HepG2 (cell line): ENCODE measurements around the gene RNF14. TPM values are rescaled to one million over a fixed set of nuclear protein-coding genes. Genes with fewer than 3 reads are reported as not detected.
"Not testable (repeated sequence)": the region's sequence is repeated elsewhere in the genome, so short reads cannot be mapped to it uniquely, and the experiment has no call there.

Source experiments
- ATAC-seq: fragments of 200-7000 bp; cut with Tn5 transposase; 3 replicates; pipeline ENCODE4 v1.9.1; 2020; ENCODE audit warnings: mild to moderate bottlenecking, moderate library complexity
- BruUV-seq: library from RNA; stranded (reverse); fragments of 400-500 nt; replicated peaks from 2 replicates; lab custom pipeline; 2021; lab: Mats Ljungman, UMichigan
- CTCF ChIA-PET: fragments of 300-600 bp; formaldehyde crosslinking; extraction: SDS; loops from one replicate; lab custom pipeline; 2021; ENCODE audit warnings: low total read pairs, inconsistent platforms, low intra/inter-chr PET ratio; lab: Yijun Ruan, JAX
- POLR2A ChIA-PET: fragments of 350-600 bp; sonication (Branson Sonifier 250); formaldehyde crosslinking; loops from one replicate; lab custom pipeline; 2020; ENCODE audit warnings: antibody characterized with exemption, inconsistent platforms; lab: Yijun Ruan, JAX
- DNase-seq: peaks from one replicate; pipeline ENCODE4 v3.0.0-alpha.2; 2015; ENCODE audit warnings: low spot score
- FAIRE-seq: peaks from 3 replicates; lab custom pipeline; 2011; peaks lifted over from hg19 to GRCh38; lab: Jason Lieb, UNC
- H2AFZ ChIP-seq: one replicate; pipeline ENCODE4 v1.6.1; 2011; ENCODE audit warnings: low read length, inconsistent platforms
- H3K27ac ChIP-seq: fragments of 300-600 bp; 3 replicates; pipeline ENCODE4 v1.8.0; 2011; ENCODE audit warnings: mixed run types, mild to moderate bottlenecking, mixed read lengths, low read length, inconsistent platforms; ENCODE audit not compliant: insufficient read depth; ENCODE audit errors: extremely low read length
- H3K27me3 ChIP-seq, 2 experiments: fragments of 200-600 bp in 1 of 2; 2 replicates in 1 of 2; 3 replicates in 1 of 2; pipeline versions ENCODE4 v1.6.0 to v1.8.0; 2011; ENCODE audit warnings: low read length in 2 of 2, mild to moderate bottlenecking in 2 of 2, moderate library complexity in 2 of 2, inconsistent platforms in 1 of 2; ENCODE audit not compliant: insufficient read depth in 2 of 2, control insufficient read depth in 1 of 2
- H3K36me3 ChIP-seq, 2 experiments: fragments of 200-600 bp in 1 of 2; replicated peaks in 1 of 2; 2 replicates in 1 of 2; 3 replicates in 1 of 2; pipeline versions ENCODE4 v1.5.1 to v1.8.0; 2011; ENCODE audit warnings: low read length in 2 of 2, inconsistent platforms in 1 of 2; ENCODE audit not compliant: insufficient read depth in 2 of 2, control insufficient read depth in 1 of 2
- H3K4me1 ChIP-seq: 2 replicates; pipeline ENCODE4 v1.5.1; 2012; ENCODE audit warnings: low read length, inconsistent platforms; ENCODE audit not compliant: insufficient read depth
- H3K4me2 ChIP-seq: 2 replicates; pipeline ENCODE4 v1.6.0; 2011; ENCODE audit warnings: low read depth, low read length, inconsistent platforms
- H3K4me3 ChIP-seq, 3 experiments: fragments of 200-600 bp in 1 of 3; sonication (generic), shearing (Covaris generic) in 1 of 3; replicated peaks in 1 of 3; 2 replicates each; pipeline ENCODE4 v1.5.1; 2011 to 2016; ENCODE audit warnings: low read length in 3 of 3, inconsistent platforms in 2 of 3, low read depth in 2 of 3, mild to moderate bottlenecking in 2 of 3, control low read depth in 1 of 3, mixed read lengths in 1 of 3; ENCODE audit not compliant: insufficient read depth in 1 of 3
- H3K79me2 ChIP-seq: one replicate; pipeline ENCODE4 v1.6.1; 2011; ENCODE audit warnings: low read length, inconsistent platforms; ENCODE audit not compliant: insufficient read depth
- H3K9ac ChIP-seq: 2 replicates; pipeline ENCODE4 v1.6.0; 2011; ENCODE audit warnings: mild to moderate bottlenecking, low read depth, low read length, inconsistent platforms; ENCODE audit not compliant: insufficient read depth
- H3K9me3 ChIP-seq: 2 replicates; pipeline ENCODE4 v1.5.1; 2012; ENCODE audit warnings: mild to moderate bottlenecking, low read length
- H4K20me1 ChIP-seq: 2 replicates; pipeline ENCODE4 v1.6.0; 2011; ENCODE audit warnings: inconsistent platforms, mild to moderate bottlenecking, low read length, moderate library complexity; ENCODE audit not compliant: insufficient read depth
- ARNT2 ChIP-seq: sonication (generic); formaldehyde crosslinking; IDR thresholded peaks from 2 replicates; pipeline ENCODE4 v1.8.0; 2022; ENCODE audit warnings: mild to moderate bottlenecking, low read depth, missing genetic modification reagents, moderate library complexity
- BRF2 ChIP-seq: sonication (generic); formaldehyde crosslinking; IDR thresholded peaks from 2 replicates; pipeline ENCODE4 v1.8.1; 2022; ENCODE audit warnings: mild to moderate bottlenecking, missing genetic modification reagents
- CENPT ChIP-seq: sonication (generic); formaldehyde crosslinking; IDR thresholded peaks from 2 replicates; pipeline ENCODE4 v1.8.0; 2022; ENCODE audit warnings: low read depth, mild to moderate bottlenecking, moderate library complexity, missing genetic modification reagents
- ELK4 ChIP-seq: sonication (generic); formaldehyde crosslinking; IDR thresholded peaks from 2 replicates; pipeline ENCODE4 v1.9.0; 2021; ENCODE audit warnings: missing genetic modification reagents, borderline replicate concordance
- FLYWCH1 ChIP-seq: sonication (generic); formaldehyde crosslinking; IDR thresholded peaks from 2 replicates; pipeline ENCODE4 v1.8.1; 2023; ENCODE audit warnings: mild to moderate bottlenecking, missing genetic modification reagents
- POGK ChIP-seq: sonication (generic); formaldehyde crosslinking; conservative IDR thresholded peaks from 2 replicates; pipeline ENCODE4 v1.8.0; 2022; ENCODE audit warnings: mild to moderate bottlenecking, moderate library complexity, missing genetic modification reagents
- SNAPC2 ChIP-seq: sonication (generic); formaldehyde crosslinking; IDR thresholded peaks from 2 replicates; pipeline ENCODE4 v1.8.1; 2022; ENCODE audit warnings: mild to moderate bottlenecking, missing genetic modification reagents
- ZNF367 ChIP-seq: sonication (generic); formaldehyde crosslinking; IDR thresholded peaks from 2 replicates; pipeline ENCODE4 v1.4.0; 2020; ENCODE audit warnings: missing genetic modification reagents, borderline replicate concordance
- ZNF572 ChIP-seq: sonication (generic); formaldehyde crosslinking; IDR thresholded peaks from 2 replicates; pipeline ENCODE4 v1.5.1; 2020; ENCODE audit warnings: mild to moderate bottlenecking, missing genetic modification reagents
- WGBS: methylation state at CpG from one replicate; pipeline ENCODE4 v1.1.6; 2017; ENCODE audit warnings: low lambda C conversion rate; 5-methylcytosine and 5-hydroxymethylcytosine counted together
- in situ Hi-C: cut with HindIII; loops from 2 replicates; pipeline ENCODE4 v1.10.0; 2017; ENCODE audit warnings: low pct_unique_long_range_greater_than_20kb; ENCODE audit not compliant: extremely low pct_ligation_motif_present
- intact Hi-C: fragments of 100-400 bp; cut with micrococcal nuclease; formaldehyde crosslinking; loops from one replicate; pipeline ENCODE4 v1.10.0; 2022; ENCODE audit not compliant: unreplicated experiment
- polyA plus RNA-seq, 8 experiments: library from polyadenylated mRNA; depleted of rRNA in 3 of 8; stranded (reverse) in 7 of 8; unstranded in 1 of 8; fragments of >200 nt; fragmentation: Illumina TruSeq in 4 of 8; extraction: Trizol in 4 of 8; gene quantifications; 2 replicates each; pipeline versions ENCODE4 v1.2.1 to v1.2.3, GENCODE V29; 2011 to 2016; ENCODE audit warnings: low read depth in 4 of 8, missing spikeins in 1 of 8, mixed read lengths in 1 of 8; ENCODE audit not compliant: insufficient read depth in 1 of 8
- total RNA-seq, 5 experiments: library from RNA; depleted of rRNA; stranded (reverse); fragments of >200 nt; fragmentation: Illumina TruSeq; extraction: Trizol; gene quantifications; 2 replicates each; pipeline ENCODE4 v1.2.3, GENCODE V29; 2016; ENCODE audit warnings: low read depth in 1 of 5

Gene RNF14
- total and polyA plus RNA-seq, 2 of the 13 experiments (the other 11 are each of a cell fraction or from before 2014, with no cell fraction given) = 11.3 to 28.1 TPM

- H3K9me3 ChIP-seq, intact Hi-C loops, H3K79me2 ChIP-seq, FAIRE-seq, in situ Hi-C loops, BruUV-seq, CTCF ChIA-PET, DNase-seq, H3K27me3 ChIP-seq, H2AFZ ChIP-seq, H4K20me1 ChIP-seq: not testable (repeated sequence)
- ATAC-seq = peak; percentile 16
- 82% methylated on average over 19 of the region's 28 CpGs for WGBS
- H3K9ac ChIP-seq = peak overlapping the region; percentile 91
- TF ChIP-seq ELK4 (CRISPR knock-in tag) (peak; percentile 1; the same call in 1 of the 2 replicates), ZNF367 (CRISPR knock-in tag) (0 out of 2 replicates have a peak, but pooled peaks have one; percentile 6), BRF2 (CRISPR knock-in tag) (0 out of 2 replicates have a peak, but pooled peaks have one; percentile 2), FLYWCH1 (CRISPR knock-in tag) (0 out of 2 replicates have a peak, but pooled peaks have one; percentile 15), POGK (CRISPR knock-in tag) (0 out of 2 replicates have a peak, but pooled peaks have one; percentile 69), CENPT (CRISPR knock-in tag) (0 out of 2 replicates have a peak, but pooled peaks have one; percentile 1), ARNT2 (CRISPR knock-in tag) (peak; percentile 8; the same call in 1 of the 2 replicates), SNAPC2 (0 out of 2 replicates have a peak, but pooled peaks have one; percentile 5), ZNF572 (CRISPR knock-in tag) (0 out of 2 replicates have a peak, but pooled peaks have one; percentile 39)
- POLR2A ChIA-PET = interaction anchor here (0.9 to 2.1 kb wide), 20 partner anchors 9 to 603 kb away, joined by 3 to 26 read pairs (median 4); partner anchors contain the start of genes GNPDA1, HDAC3, RELL2 and RNF14
- H3K27ac ChIP-seq = peak overlapping the region; percentile 96
- H3K4me3 ChIP-seq = peak overlapping the region; percentile 76 to 85 (median 80)
- peaks cover 42% of the 10 kb centered on the region for H3K4me1 ChIP-seq
- peak overlapping the region; percentile 98 for H3K4me2 ChIP-seq
- H3K36me3 ChIP-seq = peaks cover 6 to 22% of the 10 kb centered on the region in 2 experiments; a peak in 4 of 5 replicates
Measured at GRCh38 chr5:141922827-141923447, 46.0 kb upstream of the RNF14 start.
